Fibroblast of the aortic adventitia (primary cell): Measurements from ENCODE around the gene MAP2K3. TPM values are rescaled to one million over a fixed set of nuclear protein-coding genes. Genes with fewer than 3 reads are reported as not detected.

Source experiments
- DNase-seq: peaks from one replicate; pipeline ENCODE4 v3.0.0-alpha.2; 2010; ENCODE audit warnings: low read depth
- H3K4me3 ChIP-seq: 2 replicates; pipeline ENCODE4 v1.5.1; 2011; ENCODE audit warnings: low read depth, mild to moderate bottlenecking, control low read depth, low read length, moderate library complexity
- CTCF ChIP-seq: IDR thresholded peaks from 2 replicates; pipeline ENCODE4 v1.5.1; 2011; ENCODE audit warnings: mild to moderate bottlenecking, low read length, control low read depth, inconsistent platforms; ENCODE audit not compliant: insufficient read depth
- total RNA-seq: library from RNA; depleted of rRNA; stranded (reverse); fragments of >200 nt; gene quantifications from 2 replicates; pipeline ENCODE4 v1.2.3, GENCODE V29; 2012; ENCODE audit warnings: low replicate concordance

MAP2K3 gene
- 22.9 and 24.5 TPM in 2 replicates for total RNA-seq

- no peak for TF ChIP-seq CTCF
- DNase-seq: peak; percentile 97
- peak within 1 kb of the TSS; percentile 95 for H3K4me3 ChIP-seq
These were observed at the start of gene MAP2K3 for GRCh38 chr17:21284319-21285163. MAP2K3 (plus strand) TSS chr17:21284711; CDS start chr17:21284921, 210 bp downstream.

- no peak for DNase-seq
- H3K4me3 ChIP-seq: no peak overlapping the region
- no peak for TF ChIP-seq CTCF
These were observed 48.6 kb upstream of the MAP2K3 start for GRCh38 chr17:21235921-21236320.

GRCh38 chr17:21239680-21240368 lies 44.7 kb upstream of the MAP2K3 start:
- TF ChIP-seq CTCF: peak; percentile 62
- no peak overlapping the region for H3K4me3 ChIP-seq
- peak; percentile 47 for DNase-seq

GRCh38 chr17:21240369-21241055 lies 44.0 kb upstream of the MAP2K3 start:
- TF ChIP-seq CTCF: no peak
- H3K4me3 ChIP-seq: no peak overlapping the region
- DNase-seq: no peak

GRCh38 chr17:21241564-21241963 lies 42.9 kb upstream of the MAP2K3 start:
- no peak for DNase-seq
- no peak for TF ChIP-seq CTCF
- no peak overlapping the region for H3K4me3 ChIP-seq

GRCh38 chr17:21242026-21242697 lies 42.3 kb upstream of the MAP2K3 start:
- peak; percentile 17 for DNase-seq
- TF ChIP-seq CTCF: no peak
- H3K4me3 ChIP-seq: no peak overlapping the region
